Liver (tissue), 9 donors: Measurements from ENCODE around the gene RBM28. TPM values are rescaled to one million over a fixed set of nuclear protein-coding genes. Genes with fewer than 3 reads are reported as not detected.

Experiments
- DNase-seq: peaks from one replicate; pipeline ENCODE4 v3.0.0-alpha.2; 2017; ENCODE audit warnings: low spot score
- H3K27ac ChIP-seq, 2 donors: one replicate each; pipeline ENCODE4 v1.7.0; 2013; ENCODE audit warnings: inconsistent platforms in 2 of 2, low read length in 2 of 2, control low read depth in 1 of 2, low read depth in 1 of 2, mild to moderate bottlenecking in 1 of 2
- H3K27me3 ChIP-seq, 4 donors: one replicate each; pipeline versions ENCODE4 v1.6.1 to v1.7.0; 2013; ENCODE audit warnings: low read length in 3 of 4, inconsistent platforms in 1 of 4, mild to moderate bottlenecking in 1 of 4, moderate library complexity in 1 of 4; ENCODE audit not compliant: control insufficient read depth in 4 of 4, insufficient read depth in 4 of 4
- H3K36me3 ChIP-seq, 4 donors: one replicate each; pipeline versions ENCODE4 v1.6.1 to v1.7.0; 2013; ENCODE audit warnings: low read length in 3 of 4, mild to moderate bottlenecking in 3 of 4, low read depth in 1 of 4, moderate library complexity in 1 of 4; ENCODE audit not compliant: control insufficient read depth in 4 of 4, insufficient read depth in 3 of 4
- H3K4me1 ChIP-seq, 4 donors: one replicate each; pipeline versions ENCODE4 v1.6.1 to v1.7.0; 2013; ENCODE audit warnings: low read length in 3 of 4, mild to moderate bottlenecking in 3 of 4, moderate library complexity in 1 of 4; ENCODE audit not compliant: control insufficient read depth in 4 of 4, insufficient read depth in 4 of 4
- H3K4me3 ChIP-seq, 3 donors: one replicate each; pipeline versions ENCODE4 v1.6.1 to v1.7.0; 2013; ENCODE audit warnings: low read length in 3 of 3, control low read depth in 1 of 3, low read depth in 1 of 3, mild to moderate bottlenecking in 1 of 3
- H3K9ac ChIP-seq, 2 donors: one replicate each; pipeline ENCODE4 v1.7.0; 2013; ENCODE audit warnings: low read length in 2 of 2, mild to moderate bottlenecking in 2 of 2, moderate library complexity in 2 of 2, control low read depth in 1 of 2, low read depth in 1 of 2
- H3K9me3 ChIP-seq, 4 donors: one replicate each; pipeline versions ENCODE4 v1.6.1 to v1.7.0; 2013; ENCODE audit warnings: low read length in 3 of 4; ENCODE audit not compliant: control insufficient read depth in 4 of 4
- ATF3 ChIP-seq: IDR thresholded peaks from 2 replicates; pipeline ENCODE4 v1.6.1; 2016; ENCODE audit warnings: antibody characterized with exemption
- EGR1 ChIP-seq, 2 donors: IDR thresholded peaks; 2 replicates each; pipeline ENCODE4 v1.6.1; 2016 to 2018; ENCODE audit warnings: antibody characterized with exemption in 2 of 2, low read depth in 2 of 2
- FOXA1 ChIP-seq: IDR thresholded peaks from 2 replicates; pipeline ENCODE4 v1.6.1; 2016; ENCODE audit warnings: antibody characterized with exemption
- FOXA2 ChIP-seq: IDR thresholded peaks from 2 replicates; pipeline ENCODE4 v1.6.1; 2016; ENCODE audit warnings: antibody characterized with exemption
- GABPA ChIP-seq, 2 donors: IDR thresholded peaks in 1 of 2; conservative IDR thresholded peaks in 1 of 2; 2 replicates each; pipeline ENCODE4 v1.6.1; 2016; ENCODE audit warnings: antibody characterized with exemption in 2 of 2, mild to moderate bottlenecking in 1 of 2, moderate library complexity in 1 of 2
- HNF4A ChIP-seq, 2 donors: conservative IDR thresholded peaks; 2 replicates each; pipeline ENCODE4 v1.6.1; 2016; ENCODE audit warnings: antibody characterized with exemption in 2 of 2, mild to moderate bottlenecking in 2 of 2
- HNF4G ChIP-seq: IDR thresholded peaks from 2 replicates; pipeline ENCODE4 v1.6.1; 2016; ENCODE audit warnings: antibody characterized with exemption
- JUND ChIP-seq, 2 donors: IDR thresholded peaks; 2 replicates each; pipeline ENCODE4 v1.6.1; 2016; ENCODE audit warnings: antibody characterized with exemption in 2 of 2
- NR2F2 ChIP-seq: IDR thresholded peaks from 2 replicates; pipeline ENCODE4 v1.6.1; 2016; ENCODE audit warnings: antibody characterized with exemption
- RAD21 ChIP-seq, 2 donors: IDR thresholded peaks; 2 replicates each; pipeline ENCODE4 v1.6.1; 2016; ENCODE audit warnings: antibody characterized with exemption in 2 of 2, mild to moderate bottlenecking in 2 of 2
- RXRA ChIP-seq, 2 donors: IDR thresholded peaks; 2 replicates each; pipeline ENCODE4 v1.6.1; 2017 to 2018; ENCODE audit warnings: antibody characterized with exemption in 2 of 2, mild to moderate bottlenecking in 1 of 2
- SP1 ChIP-seq: IDR thresholded peaks from 2 replicates; pipeline ENCODE4 v1.6.1; 2018; ENCODE audit warnings: antibody characterized with exemption, mild to moderate bottlenecking
- TAF1 ChIP-seq: conservative IDR thresholded peaks from 2 replicates; pipeline ENCODE4 v1.6.1; 2016; ENCODE audit warnings: antibody characterized with exemption, mild to moderate bottlenecking
- YY1 ChIP-seq: IDR thresholded peaks from 2 replicates; pipeline ENCODE4 v1.6.1; 2016; ENCODE audit warnings: antibody characterized with exemption, mild to moderate bottlenecking
- WGBS: extraction: QIAGEN DNeasy Blood & Tissue Kit; methylation state at CpG from one replicate; pipeline ENCODE4 v1.1.7; 2013; 5-methylcytosine and 5-hydroxymethylcytosine counted together
- polyA plus RNA-seq, 2 donors: library from polyadenylated mRNA; stranded (reverse) in 1 of 2; unstranded in 1 of 2; fragments of 200-250 nt in 1 of 2; fragments of >200 nt in 1 of 2; fragmentation: Nextera tagmentation in 1 of 2; extraction: Ambion mirVana in 1 of 2; gene quantifications; one replicate each; pipeline versions ENCODE4 v1.2.1 to v1.2.3, GENCODE V29; 2013 to 2015
- total RNA-seq, 2 donors: library from RNA; depleted of rRNA; stranded (reverse); fragments of >200 nt; gene quantifications; one replicate each; pipeline ENCODE4 v1.2.3, GENCODE V29; 2014
- TF ChIP-seq, protein P1 (sequence below): IDR thresholded peaks from 2 replicates; pipeline ENCODE4 v1.6.1; 2016; ENCODE audit warnings: antibody characterized with exemption
- TF ChIP-seq, protein P2 (sequence below): IDR thresholded peaks from 2 replicates; pipeline ENCODE4 v1.6.1; 2016; ENCODE audit warnings: antibody characterized with exemption, mild to moderate bottlenecking
- TF ChIP-seq, protein P3 (sequence below): IDR thresholded peaks from 2 replicates; pipeline ENCODE4 v1.6.1; 2016; ENCODE audit warnings: antibody characterized with exemption
- TF ChIP-seq, protein P4 (sequence below): fragments of 150-350 bp; IDR thresholded peaks from 2 replicates; pipeline ENCODE4 v1.5.1; 2017; ENCODE audit warnings: improper control_type of control experiment, low read depth, low read length; ENCODE audit not compliant: missing input control
- donor health status: healthy.
- donor health status: healthy.
- donor health status: healthy.
- donor health status: healthy.
- donor health status: healthy.

The RBM28 gene
- total and polyA plus RNA-seq, 4 donors = 3.6 to 16.1 (median 11.7) TPM

DNA sequence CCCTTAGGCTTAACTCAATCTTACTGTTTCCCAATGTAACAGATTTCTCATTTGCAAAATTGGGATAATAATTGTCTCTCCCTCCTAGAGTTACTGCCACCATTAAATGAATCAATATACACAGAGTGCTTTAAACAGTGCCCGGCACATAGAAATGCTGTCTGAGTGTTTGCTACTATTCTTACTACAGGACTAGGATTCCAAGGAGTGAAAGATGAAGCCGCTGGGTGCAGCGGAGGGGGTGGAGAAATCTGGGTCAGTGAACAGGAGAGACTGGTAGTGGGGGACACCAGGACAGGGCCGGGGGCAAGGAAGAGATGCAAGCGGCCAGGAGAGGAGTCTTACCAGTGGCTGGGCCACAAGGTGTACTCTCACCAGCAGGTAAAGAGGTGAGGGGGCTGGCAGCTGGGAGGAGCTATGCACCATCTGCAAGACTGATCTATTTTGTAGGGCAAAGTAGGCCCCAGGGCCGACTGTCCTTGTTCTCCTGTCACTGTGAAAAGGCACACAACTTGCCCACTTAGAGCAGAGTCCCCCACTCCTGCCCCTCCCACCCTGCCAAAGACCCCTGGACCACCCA lies 36.3 kb upstream of the RBM28 start:
- Histone ChIP-seq H3K9ac (no peak overlapping the region), H3K36me3 (no peaks in the 10 kb centered on the region), H3K27ac (no peak overlapping the region), H3K4me1 (no peaks in the 10 kb centered on the region), H3K9me3 (no peaks in the 10 kb centered on the region), H3K27me3 (no peaks in the 10 kb centered on the region), H3K4me3 (no peak overlapping the region)
- 92% methylated on average over 6 of the region's 6 CpGs for WGBS
- TF ChIP-seq ATF3 = no peak
- DNase-seq = no peak

DNA sequence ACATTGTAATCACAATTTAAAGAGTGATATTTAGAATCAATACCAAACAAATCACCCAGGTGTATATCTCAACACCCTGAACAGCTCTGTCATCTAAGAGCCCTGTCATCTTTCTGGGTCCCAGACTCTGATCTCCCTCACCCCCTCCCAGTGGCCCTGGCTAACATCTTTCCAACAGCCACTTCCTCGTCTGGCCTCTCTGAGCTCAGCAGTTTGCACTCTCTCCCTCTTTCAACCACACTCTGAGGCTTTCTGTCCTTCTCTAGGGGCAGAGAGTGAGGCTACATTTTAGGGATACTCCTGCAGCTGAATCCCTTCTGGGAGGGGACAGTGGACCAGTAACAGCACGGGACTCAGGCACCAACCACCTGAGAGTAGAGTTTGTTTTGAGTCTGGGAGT lies 34.9 kb upstream of the RBM28 start:
- no peak for DNase-seq
- WGBS = 54% methylated on average over 2 of the region's 2 CpGs
- Histone ChIP-seq H3K27ac (no peak overlapping the region), H3K4me3 (no peak overlapping the region), H3K4me1 (no peaks in the 10 kb centered on the region), H3K9ac (no peak overlapping the region), H3K27me3 (no peaks in the 10 kb centered on the region), H3K9me3 (no peaks in the 10 kb centered on the region), H3K36me3 (no peaks in the 10 kb centered on the region)
- TF ChIP-seq SP1 = no peak
- no peak for TF ChIP-seq JUND (IDR thresholded peaks at IDR 0.05)
- TF ChIP-seq, protein P1, sequence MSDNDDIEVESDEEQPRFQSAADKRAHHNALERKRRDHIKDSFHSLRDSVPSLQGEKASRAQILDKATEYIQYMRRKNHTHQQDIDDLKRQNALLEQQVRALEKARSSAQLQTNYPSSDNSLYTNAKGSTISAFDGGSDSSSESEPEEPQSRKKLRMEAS = no peak
- no peak for TF ChIP-seq RAD21 (IDR thresholded peaks at IDR 0.05)
- no peak for TF ChIP-seq GABPA (IDR thresholded peaks at IDR 0.05 in 1 of 2, conservative IDR thresholded peaks at IDR 0.05 in 1 of 2)
- no peak for TF ChIP-seq EGR1 (IDR thresholded peaks at IDR 0.05; ENCODE audit: low read depth in 2 of 2)
- no peak for TF ChIP-seq HNF4A (conservative IDR thresholded peaks at IDR 0.05)

DNA sequence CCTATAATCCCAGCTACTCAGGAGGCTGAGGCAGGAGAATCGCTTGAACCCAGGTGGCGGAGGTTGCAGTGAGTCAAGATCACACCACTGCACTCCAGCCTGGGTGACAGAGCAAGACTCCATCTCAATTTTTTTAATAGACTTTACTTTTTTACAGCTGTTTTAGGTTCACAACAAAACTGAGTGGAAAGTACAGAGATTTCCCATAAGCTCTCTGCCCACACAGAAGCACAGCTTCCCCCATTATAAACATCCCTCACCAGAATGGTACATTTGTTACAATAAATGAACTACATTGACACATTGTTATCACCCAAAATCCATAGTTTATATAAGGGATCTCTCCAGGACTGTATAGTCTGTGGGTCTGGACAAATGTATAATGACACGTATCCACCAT lies 32.4 kb upstream of the RBM28 start:
- 89% methylated on average over 3 of the region's 3 CpGs for WGBS
- Histone ChIP-seq H3K27me3 (no peaks in the 10 kb centered on the region), H3K9me3 (no peaks in the 10 kb centered on the region), H3K9ac (no peak overlapping the region), H3K27ac (no peak overlapping the region), H3K36me3 (no peaks in the 10 kb centered on the region), H3K4me1 (no peaks in the 10 kb centered on the region), H3K4me3 (no peak overlapping the region)
- DNase-seq = no peak
- TF ChIP-seq HNF4A (conservative IDR thresholded peaks at IDR 0.05) (no peak), ATF3 (no peak), RXRA (IDR thresholded peaks at IDR 0.05) (no peak), HNF4G (no peak), RAD21 (IDR thresholded peaks at IDR 0.05) (no peak), JUND (IDR thresholded peaks at IDR 0.05) (no peak), EGR1 (IDR thresholded peaks at IDR 0.05; ENCODE audit: low read depth in 2 of 2) (no peak), SP1 (no peak), NR2F2 (no peak), GABPA (IDR thresholded peaks at IDR 0.05 in 1 of 2, conservative IDR thresholded peaks at IDR 0.05 in 1 of 2) (no peak), YY1 (no peak), TAF1 (no peak), FOXA1 (no peak), FOXA2 (no peak)
- TF ChIP-seq, protein P1 = no peak
- TF ChIP-seq, protein P2, sequence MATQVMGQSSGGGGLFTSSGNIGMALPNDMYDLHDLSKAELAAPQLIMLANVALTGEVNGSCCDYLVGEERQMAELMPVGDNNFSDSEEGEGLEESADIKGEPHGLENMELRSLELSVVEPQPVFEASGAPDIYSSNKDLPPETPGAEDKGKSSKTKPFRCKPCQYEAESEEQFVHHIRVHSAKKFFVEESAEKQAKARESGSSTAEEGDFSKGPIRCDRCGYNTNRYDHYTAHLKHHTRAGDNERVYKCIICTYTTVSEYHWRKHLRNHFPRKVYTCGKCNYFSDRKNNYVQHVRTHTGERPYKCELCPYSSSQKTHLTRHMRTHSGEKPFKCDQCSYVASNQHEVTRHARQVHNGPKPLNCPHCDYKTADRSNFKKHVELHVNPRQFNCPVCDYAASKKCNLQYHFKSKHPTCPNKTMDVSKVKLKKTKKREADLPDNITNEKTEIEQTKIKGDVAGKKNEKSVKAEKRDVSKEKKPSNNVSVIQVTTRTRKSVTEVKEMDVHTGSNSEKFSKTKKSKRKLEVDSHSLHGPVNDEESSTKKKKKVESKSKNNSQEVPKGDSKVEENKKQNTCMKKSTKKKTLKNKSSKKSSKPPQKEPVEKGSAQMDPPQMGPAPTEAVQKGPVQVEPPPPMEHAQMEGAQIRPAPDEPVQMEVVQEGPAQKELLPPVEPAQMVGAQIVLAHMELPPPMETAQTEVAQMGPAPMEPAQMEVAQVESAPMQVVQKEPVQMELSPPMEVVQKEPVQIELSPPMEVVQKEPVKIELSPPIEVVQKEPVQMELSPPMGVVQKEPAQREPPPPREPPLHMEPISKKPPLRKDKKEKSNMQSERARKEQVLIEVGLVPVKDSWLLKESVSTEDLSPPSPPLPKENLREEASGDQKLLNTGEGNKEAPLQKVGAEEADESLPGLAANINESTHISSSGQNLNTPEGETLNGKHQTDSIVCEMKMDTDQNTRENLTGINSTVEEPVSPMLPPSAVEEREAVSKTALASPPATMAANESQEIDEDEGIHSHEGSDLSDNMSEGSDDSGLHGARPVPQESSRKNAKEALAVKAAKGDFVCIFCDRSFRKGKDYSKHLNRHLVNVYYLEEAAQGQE = no peak
- TF ChIP-seq, protein P3, sequence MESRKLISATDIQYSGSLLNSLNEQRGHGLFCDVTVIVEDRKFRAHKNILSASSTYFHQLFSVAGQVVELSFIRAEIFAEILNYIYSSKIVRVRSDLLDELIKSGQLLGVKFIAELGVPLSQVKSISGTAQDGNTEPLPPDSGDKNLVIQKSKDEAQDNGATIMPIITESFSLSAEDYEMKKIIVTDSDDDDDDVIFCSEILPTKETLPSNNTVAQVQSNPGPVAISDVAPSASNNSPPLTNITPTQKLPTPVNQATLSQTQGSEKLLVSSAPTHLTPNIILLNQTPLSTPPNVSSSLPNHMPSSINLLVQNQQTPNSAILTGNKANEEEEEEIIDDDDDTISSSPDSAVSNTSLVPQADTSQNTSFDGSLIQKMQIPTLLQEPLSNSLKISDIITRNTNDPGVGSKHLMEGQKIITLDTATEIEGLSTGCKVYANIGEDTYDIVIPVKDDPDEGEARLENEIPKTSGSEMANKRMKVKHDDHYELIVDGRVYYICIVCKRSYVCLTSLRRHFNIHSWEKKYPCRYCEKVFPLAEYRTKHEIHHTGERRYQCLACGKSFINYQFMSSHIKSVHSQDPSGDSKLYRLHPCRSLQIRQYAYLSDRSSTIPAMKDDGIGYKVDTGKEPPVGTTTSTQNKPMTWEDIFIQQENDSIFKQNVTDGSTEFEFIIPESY = no peak
- TF ChIP-seq, protein P4, sequence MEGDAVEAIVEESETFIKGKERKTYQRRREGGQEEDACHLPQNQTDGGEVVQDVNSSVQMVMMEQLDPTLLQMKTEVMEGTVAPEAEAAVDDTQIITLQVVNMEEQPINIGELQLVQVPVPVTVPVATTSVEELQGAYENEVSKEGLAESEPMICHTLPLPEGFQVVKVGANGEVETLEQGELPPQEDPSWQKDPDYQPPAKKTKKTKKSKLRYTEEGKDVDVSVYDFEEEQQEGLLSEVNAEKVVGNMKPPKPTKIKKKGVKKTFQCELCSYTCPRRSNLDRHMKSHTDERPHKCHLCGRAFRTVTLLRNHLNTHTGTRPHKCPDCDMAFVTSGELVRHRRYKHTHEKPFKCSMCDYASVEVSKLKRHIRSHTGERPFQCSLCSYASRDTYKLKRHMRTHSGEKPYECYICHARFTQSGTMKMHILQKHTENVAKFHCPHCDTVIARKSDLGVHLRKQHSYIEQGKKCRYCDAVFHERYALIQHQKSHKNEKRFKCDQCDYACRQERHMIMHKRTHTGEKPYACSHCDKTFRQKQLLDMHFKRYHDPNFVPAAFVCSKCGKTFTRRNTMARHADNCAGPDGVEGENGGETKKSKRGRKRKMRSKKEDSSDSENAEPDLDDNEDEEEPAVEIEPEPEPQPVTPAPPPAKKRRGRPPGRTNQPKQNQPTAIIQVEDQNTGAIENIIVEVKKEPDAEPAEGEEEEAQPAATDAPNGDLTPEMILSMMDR = no peak
